HEK293T (cell line): Measurements from ENCODE around the gene SP2.

ENCODE experiments used
- CTCF ChIA-PET: fragments of 350-600 bp; formaldehyde crosslinking; extraction: SDS; loops from one replicate; lab custom pipeline; 2021; ENCODE audit warnings: antibody characterized with exemption, inconsistent platforms; lab: Yijun Ruan, JAX
- POLR2A ChIA-PET: fragments of 350-600 bp; formaldehyde crosslinking; extraction: SDS; loops from one replicate; lab custom pipeline; 2020; ENCODE audit warnings: antibody characterized with exemption, inconsistent platforms; lab: Yijun Ruan, JAX
- DNase-seq: peaks from one replicate; pipeline ENCODE4 v3.0.0; 2012; ENCODE audit warnings: mixed read lengths; ENCODE audit errors: extremely low spot score
- ARNT ChIP-seq: fragments of 450-650 bp; IDR thresholded peaks from 2 replicates; pipeline ENCODE4 v1.6.1; 2017; ENCODE audit warnings: mild to moderate bottlenecking
- BHLHE40 ChIP-seq: fragments of 450-650 bp; IDR thresholded peaks from 2 replicates; pipeline ENCODE4 v1.6.1; 2016; ENCODE audit warnings: mild to moderate bottlenecking, moderate library complexity, borderline replicate concordance
- CTBP1 ChIP-seq: fragments of 450-650 bp; IDR thresholded peaks from 2 replicates; pipeline ENCODE4 v1.6.1; 2016; ENCODE audit warnings: borderline replicate concordance
- ELF4 ChIP-seq: fragments of 450-650 bp; IDR thresholded peaks from 2 replicates; pipeline ENCODE4 v1.6.1; 2017; ENCODE audit warnings: antibody characterized with exemption
- FOXA1 ChIP-seq: fragments of 450-650 bp; IDR thresholded peaks from 2 replicates; pipeline ENCODE4 v1.6.1; 2016; ENCODE audit warnings: mild to moderate bottlenecking
- FOXK2 ChIP-seq: fragments of 450-650 bp; IDR thresholded peaks from 2 replicates; pipeline ENCODE4 v1.6.1; 2016; ENCODE audit warnings: mild to moderate bottlenecking
- FOXM1 ChIP-seq: fragments of 450-650 bp; IDR thresholded peaks from 2 replicates; pipeline ENCODE4 v1.6.1; 2017; ENCODE audit warnings: mild to moderate bottlenecking, borderline replicate concordance
- HDGF ChIP-seq: fragments of 450-650 bp; IDR thresholded peaks from 2 replicates; pipeline ENCODE4 v1.6.1; 2017; ENCODE audit warnings: antibody characterized with exemption, borderline replicate concordance
- L3MBTL2 ChIP-seq: fragments of 450-650 bp; conservative IDR thresholded peaks from 2 replicates; pipeline ENCODE4 v1.6.1; 2016; ENCODE audit warnings: mild to moderate bottlenecking
- LEF1 ChIP-seq: fragments of 450-650 bp; IDR thresholded peaks from 2 replicates; pipeline ENCODE4 v1.6.1; 2017; ENCODE audit warnings: mild to moderate bottlenecking, borderline replicate concordance
- NFRKB ChIP-seq: fragments of 450-650 bp; IDR thresholded peaks from 2 replicates; pipeline ENCODE4 v1.6.1; 2016; ENCODE audit warnings: mild to moderate bottlenecking, moderate library complexity
- SP1 ChIP-seq: fragments of 450-650 bp; IDR thresholded peaks from 2 replicates; pipeline ENCODE4 v1.6.1; 2017
- SUZ12 ChIP-seq: fragments of 450-650 bp; IDR thresholded peaks from 2 replicates; pipeline ENCODE4 v1.6.1; 2016; ENCODE audit warnings: mild to moderate bottlenecking
- TARDBP ChIP-seq: fragments of 450-650 bp; IDR thresholded peaks from 2 replicates; pipeline ENCODE4 v1.6.1; 2016
- ZNF384 ChIP-seq: fragments of 450-650 bp; IDR thresholded peaks from 2 replicates; pipeline ENCODE4 v1.6.1; 2016
- TF ChIP-seq, protein P1 (sequence below): fragments of 450-650 bp; IDR thresholded peaks from 2 replicates; pipeline ENCODE4 v1.6.1; 2016

Gene SP2

DNA sequence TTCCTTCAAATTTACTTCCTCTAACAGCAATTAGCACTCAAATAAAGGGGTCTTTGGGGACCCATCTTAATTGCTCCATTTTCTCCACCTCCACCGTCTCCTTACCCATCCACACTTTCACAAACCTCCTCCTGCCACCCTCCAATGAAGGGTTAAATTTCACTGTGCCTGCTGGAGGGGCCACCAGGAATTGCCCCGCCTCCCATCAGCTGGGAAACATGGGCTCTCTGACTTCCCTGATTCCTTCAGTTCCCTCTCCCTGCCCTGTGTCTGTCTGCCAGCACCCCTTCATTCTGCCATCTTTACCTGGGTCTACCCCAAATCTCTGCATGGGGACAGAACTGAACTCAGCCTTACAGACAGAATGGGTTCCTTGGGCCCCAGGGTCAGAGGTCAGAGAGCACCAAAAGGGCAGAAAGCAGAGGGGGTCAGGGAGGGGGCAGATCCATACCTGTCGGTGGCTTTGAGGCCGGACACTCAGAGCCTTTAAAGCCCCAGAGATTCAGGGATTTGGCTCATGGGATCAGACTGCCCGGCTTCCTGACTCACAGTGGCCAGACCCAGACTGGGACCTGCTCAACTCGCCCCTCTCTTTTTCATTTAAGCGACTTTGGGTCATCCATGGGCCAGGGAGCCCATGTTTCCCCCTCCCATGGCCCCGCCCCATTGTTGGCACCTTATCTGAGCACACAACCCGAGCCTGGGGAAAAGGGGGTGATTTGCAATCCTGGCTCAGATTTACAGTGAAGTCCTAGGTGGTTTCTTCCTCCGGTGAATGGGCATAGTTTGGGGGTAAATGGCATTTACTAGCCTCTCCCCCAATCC, 17.6 kb upstream of the SP2 start:
- ChIA-PET POLR2A (interaction anchor here (1.2 to 1.4 kb wide), 2 partner anchors 14 to 17 kb away, joined by 4 to 5 read pairs; partner anchors contain the start of gene SP2), CTCF (interaction anchor here (17.9 kb wide), 1 partner anchor 34 kb away, joined by 355 read pairs; the partner anchor contains the start of gene SCRN2)
- TF ChIP-seq ZNF384 = no peak
- no peak for TF ChIP-seq FOXA1
- no peak for TF ChIP-seq TARDBP
- TF ChIP-seq L3MBTL2 = no peak
- TF ChIP-seq LEF1 = no peak
- no peak for TF ChIP-seq BHLHE40
- no peak for TF ChIP-seq CTBP1
- no peak for TF ChIP-seq ELF4
- TF ChIP-seq FOXM1 = no peak
- no peak for TF ChIP-seq HDGF
- no peak for TF ChIP-seq ARNT
- no peak for TF ChIP-seq FOXK2
- TF ChIP-seq NFRKB = no peak
- TF ChIP-seq SP1 = no peak
- TF ChIP-seq, protein P1, sequence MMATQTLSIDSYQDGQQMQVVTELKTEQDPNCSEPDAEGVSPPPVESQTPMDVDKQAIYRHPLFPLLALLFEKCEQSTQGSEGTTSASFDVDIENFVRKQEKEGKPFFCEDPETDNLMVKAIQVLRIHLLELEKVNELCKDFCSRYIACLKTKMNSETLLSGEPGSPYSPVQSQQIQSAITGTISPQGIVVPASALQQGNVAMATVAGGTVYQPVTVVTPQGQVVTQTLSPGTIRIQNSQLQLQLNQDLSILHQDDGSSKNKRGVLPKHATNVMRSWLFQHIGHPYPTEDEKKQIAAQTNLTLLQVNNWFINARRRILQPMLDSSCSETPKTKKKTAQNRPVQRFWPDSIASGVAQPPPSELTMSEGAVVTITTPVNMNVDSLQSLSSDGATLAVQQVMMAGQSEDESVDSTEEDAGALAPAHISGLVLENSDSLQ = no peak
- no peak for TF ChIP-seq SUZ12
- no peak for DNase-seq

DNA sequence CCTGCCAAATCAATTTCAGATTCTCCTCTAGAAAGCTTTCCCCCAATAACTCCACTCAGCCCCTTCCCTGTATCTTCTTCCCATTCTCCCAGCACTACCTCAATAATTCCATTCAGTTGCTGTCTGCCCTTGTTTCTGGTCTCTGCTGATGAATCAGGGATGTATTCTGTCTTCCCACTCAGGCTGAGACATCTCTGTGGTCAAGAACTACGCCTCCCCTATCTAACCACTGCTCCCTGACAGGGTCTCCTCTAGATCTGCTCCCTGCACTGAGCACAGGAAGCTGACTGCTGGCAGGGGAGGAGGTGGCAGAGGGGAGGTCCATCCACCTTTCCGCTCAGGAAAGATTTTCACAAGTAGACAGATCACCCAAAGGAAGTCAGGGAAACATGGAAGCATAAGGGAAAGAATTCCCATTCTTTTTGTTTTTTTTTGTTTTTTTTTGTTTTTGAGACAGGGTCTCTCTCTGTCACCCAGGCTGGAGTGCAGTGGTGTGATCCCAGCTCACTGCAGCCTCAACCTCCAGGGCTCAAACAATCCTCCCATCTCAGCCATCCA, 16.9 kb upstream of the SP2 start:
- no peak for TF ChIP-seq ELF4
- no peak for TF ChIP-seq LEF1
- no peak for TF ChIP-seq L3MBTL2
- no peak for TF ChIP-seq ARNT
- ChIA-PET POLR2A (interaction anchor here (1.1 to 1.4 kb wide), 3 partner anchors 13 to 48 kb away, joined by 3 to 5 read pairs (median 4); partner anchors contain the start of genes LRRC46, MRPL10 and SP2), CTCF (interaction anchor here (0.6 to 17.9 kb wide), 3 partner anchors 8 to 34 kb away, joined by 3 to 355 read pairs (median 3); partner anchors contain the start of gene SCRN2)
- no peak for DNase-seq

DNA sequence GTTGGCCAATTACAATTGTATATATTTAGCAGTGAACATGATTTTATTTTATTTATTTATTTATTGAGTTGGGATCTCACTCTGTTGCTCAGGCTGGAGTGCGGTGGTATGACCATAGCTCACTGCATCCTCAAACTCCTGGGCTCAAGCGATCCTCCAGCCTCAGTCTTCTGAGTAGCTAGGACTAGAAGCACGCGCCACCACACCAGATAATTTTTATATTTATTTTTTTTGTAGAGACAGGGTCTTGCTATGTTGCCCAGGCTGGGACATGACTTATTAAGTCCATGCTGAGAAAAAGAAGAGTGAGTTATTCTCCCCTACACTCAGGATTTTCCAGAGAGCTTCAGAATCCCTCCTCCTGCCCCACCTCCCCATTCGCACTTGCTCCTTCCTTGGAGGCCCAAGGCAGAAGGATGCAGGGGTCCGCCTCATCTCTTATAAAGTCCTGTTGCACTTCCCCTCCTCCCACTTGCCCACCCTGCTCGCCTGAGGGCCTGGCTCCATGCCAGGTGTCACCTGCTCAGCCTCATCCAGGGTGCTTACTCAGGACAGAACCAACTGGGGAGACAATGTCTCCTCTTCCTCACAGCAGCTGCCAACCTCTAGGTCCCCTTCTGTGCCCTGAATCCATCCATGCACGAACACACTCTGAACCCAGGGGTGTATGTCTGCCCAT, 16.1 kb upstream of the SP2 start:
- TF ChIP-seq CTBP1 = no peak
- no peak for TF ChIP-seq SUZ12
- TF ChIP-seq L3MBTL2 = no peak
- no peak for TF ChIP-seq FOXA1
- no peak for TF ChIP-seq FOXK2
- TF ChIP-seq HDGF = no peak
- TF ChIP-seq LEF1 = no peak
- TF ChIP-seq ARNT = no peak
- no peak for TF ChIP-seq BHLHE40
- no peak for TF ChIP-seq ZNF384
- no peak for TF ChIP-seq SP1
- TF ChIP-seq ELF4 = no peak
- TF ChIP-seq TARDBP = no peak
- TF ChIP-seq, protein P1 = no peak
- no peak for TF ChIP-seq FOXM1
- no peak for TF ChIP-seq NFRKB
- ChIA-PET POLR2A (interaction anchor here (1.1 to 1.4 kb wide), 3 partner anchors 12 to 48 kb away, joined by 3 to 5 read pairs (median 4); partner anchors contain the start of genes LRRC46, MRPL10 and SP2), CTCF (interaction anchor here (1.3 to 17.9 kb wide), 3 partner anchors 9 to 35 kb away, joined by 3 to 355 read pairs (median 5); partner anchors contain the start of gene SCRN2)
- DNase-seq = no peak

DNA sequence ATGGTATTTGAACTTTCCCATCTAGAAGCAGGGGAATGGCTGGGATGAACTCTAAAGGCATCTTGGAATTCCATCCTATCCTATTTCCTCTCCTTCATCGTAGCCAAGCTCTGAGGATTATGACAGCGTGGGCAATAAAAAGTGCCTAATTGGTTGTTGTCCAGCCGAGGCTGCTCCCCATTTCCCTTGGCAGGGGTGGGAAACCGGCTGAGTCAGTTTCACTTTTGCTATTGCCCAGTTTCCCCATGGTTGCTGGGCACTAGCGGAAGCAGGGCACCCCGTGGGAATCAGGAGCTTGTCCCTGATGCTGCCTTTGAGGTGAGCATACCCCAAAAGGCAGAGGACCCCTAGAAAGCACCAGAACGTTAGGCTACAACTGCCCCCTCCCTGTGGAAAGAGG, 13.8 kb upstream of the SP2 start:
- POLR2A ChIA-PET = interaction anchor here (0.7 to 1.6 kb wide), 4 partner anchors 9 to 233 kb away, joined by 3 to 12 read pairs (median 4); partner anchors contain the start of genes KPNB1, SCRN2 and SP2

More for the DNA sequence above, 13.8 kb upstream of the SP2 start:
- CTCF ChIA-PET = interaction anchor here (0.7 to 17.9 kb wide), 3 partner anchors 9 to 135 kb away, joined by 3 to 355 read pairs (median 4); partner anchors contain the start of gene SCRN2
- DNase-seq = no peak
- no peak for TF ChIP-seq BHLHE40
- TF ChIP-seq TARDBP = no peak
- no peak for TF ChIP-seq CTBP1
- no peak for TF ChIP-seq SUZ12
- TF ChIP-seq LEF1 = no peak
- no peak for TF ChIP-seq HDGF
- no peak for TF ChIP-seq FOXM1
- TF ChIP-seq FOXA1 = no peak
- TF ChIP-seq NFRKB = no peak
- no peak for TF ChIP-seq ZNF384
- TF ChIP-seq SP1 = no peak
- TF ChIP-seq FOXK2 = no peak
- TF ChIP-seq ARNT = no peak
- TF ChIP-seq L3MBTL2 = no peak
- TF ChIP-seq, protein P1 = no peak
- no peak for TF ChIP-seq ELF4
